Astrocyte of the cerebellum (primary cell): ENCODE measurements around the gene POLG.

Source experiments
- DNase-seq: peaks from one replicate; pipeline ENCODE4 v3.0.0-alpha.2; 2011; ENCODE audit warnings: low read depth
- H3K4me3 ChIP-seq: 2 replicates; pipeline ENCODE4 v1.5.1; 2011; ENCODE audit warnings: mild to moderate bottlenecking, low read depth, low read length, moderate library complexity
- in situ Hi-C: cut with HindIII; loops from 2 replicates; pipeline ENCODE4 v1.10.0; 2017; ENCODE audit warnings: low sequenced_read_pairs
- TF ChIP-seq, protein P1 (sequence below): IDR thresholded peaks from 2 replicates; pipeline ENCODE4 v1.5.1; 2012; ENCODE audit warnings: low read length, low read depth, moderate library complexity, mild to moderate bottlenecking; ENCODE audit errors: missing control alignments

The POLG gene

DNA sequence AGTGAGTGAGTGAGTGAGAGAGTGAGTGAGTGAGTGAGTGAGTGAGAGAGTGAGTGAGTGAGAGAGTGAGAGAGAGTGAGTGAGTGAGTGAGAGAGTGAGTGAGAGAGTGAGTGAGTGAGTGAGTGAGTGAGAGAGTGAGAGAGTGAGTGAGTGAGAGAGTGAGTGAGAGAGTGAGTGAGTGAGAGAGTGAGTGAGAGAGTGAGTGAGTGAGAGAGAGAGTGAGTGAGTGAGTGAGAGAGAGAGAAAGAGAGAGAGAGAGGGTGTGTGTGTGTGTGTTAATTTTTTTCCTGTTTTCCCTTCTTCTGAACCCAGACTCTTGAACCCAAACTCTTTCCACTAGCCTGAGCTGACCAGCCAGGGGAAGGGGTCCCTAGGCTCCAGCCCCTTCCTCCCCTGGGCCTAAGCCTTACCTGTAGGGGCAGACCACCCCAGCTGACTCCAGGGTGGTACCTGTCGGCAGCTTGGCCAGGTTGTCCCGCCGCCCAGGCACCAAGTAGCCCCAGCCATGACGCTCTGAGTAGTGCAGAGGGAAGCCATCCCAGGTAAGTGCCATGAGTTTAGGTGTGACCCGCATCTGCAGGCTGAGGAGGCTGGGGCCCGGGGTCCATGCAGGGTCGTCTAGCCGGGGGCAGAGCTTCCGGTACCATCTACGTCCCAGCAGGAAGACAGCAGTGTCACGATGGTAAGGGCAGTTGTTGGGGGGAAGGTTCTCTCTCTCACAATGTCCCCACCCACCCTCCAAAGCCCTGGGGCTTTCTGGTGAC lies 9.4 kb downstream of the POLG start:
- TF ChIP-seq, protein P1, sequence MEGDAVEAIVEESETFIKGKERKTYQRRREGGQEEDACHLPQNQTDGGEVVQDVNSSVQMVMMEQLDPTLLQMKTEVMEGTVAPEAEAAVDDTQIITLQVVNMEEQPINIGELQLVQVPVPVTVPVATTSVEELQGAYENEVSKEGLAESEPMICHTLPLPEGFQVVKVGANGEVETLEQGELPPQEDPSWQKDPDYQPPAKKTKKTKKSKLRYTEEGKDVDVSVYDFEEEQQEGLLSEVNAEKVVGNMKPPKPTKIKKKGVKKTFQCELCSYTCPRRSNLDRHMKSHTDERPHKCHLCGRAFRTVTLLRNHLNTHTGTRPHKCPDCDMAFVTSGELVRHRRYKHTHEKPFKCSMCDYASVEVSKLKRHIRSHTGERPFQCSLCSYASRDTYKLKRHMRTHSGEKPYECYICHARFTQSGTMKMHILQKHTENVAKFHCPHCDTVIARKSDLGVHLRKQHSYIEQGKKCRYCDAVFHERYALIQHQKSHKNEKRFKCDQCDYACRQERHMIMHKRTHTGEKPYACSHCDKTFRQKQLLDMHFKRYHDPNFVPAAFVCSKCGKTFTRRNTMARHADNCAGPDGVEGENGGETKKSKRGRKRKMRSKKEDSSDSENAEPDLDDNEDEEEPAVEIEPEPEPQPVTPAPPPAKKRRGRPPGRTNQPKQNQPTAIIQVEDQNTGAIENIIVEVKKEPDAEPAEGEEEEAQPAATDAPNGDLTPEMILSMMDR: no peak
- no peak overlapping the region for H3K4me3 ChIP-seq
- DNase-seq: no peak
- in situ Hi-C loops: no loop called here

DNA sequence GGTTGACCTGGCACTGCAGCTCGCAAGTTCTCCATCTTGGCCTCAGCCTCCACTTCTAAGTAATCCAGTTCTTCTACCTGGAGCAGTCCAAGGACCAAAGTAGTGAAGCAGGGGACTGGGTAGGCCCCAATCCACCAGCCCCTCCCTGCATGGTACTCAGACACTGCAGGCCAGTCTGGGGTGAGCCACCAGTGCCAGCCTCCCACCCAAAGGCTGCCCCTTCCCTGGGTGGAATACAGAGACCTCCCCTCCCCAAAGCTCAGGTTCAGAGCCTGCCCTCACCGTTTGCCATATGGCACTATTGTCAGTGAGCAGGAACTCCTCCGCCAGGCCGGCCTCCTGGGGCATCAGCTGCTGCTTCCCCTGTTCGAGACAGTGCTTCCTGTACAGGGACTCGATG lies 10.8 kb downstream of the POLG start:
- no peak for DNase-seq
- TF ChIP-seq, protein P1: no peak
- no peak overlapping the region for H3K4me3 ChIP-seq
- in situ Hi-C loops: no loop called here

DNA sequence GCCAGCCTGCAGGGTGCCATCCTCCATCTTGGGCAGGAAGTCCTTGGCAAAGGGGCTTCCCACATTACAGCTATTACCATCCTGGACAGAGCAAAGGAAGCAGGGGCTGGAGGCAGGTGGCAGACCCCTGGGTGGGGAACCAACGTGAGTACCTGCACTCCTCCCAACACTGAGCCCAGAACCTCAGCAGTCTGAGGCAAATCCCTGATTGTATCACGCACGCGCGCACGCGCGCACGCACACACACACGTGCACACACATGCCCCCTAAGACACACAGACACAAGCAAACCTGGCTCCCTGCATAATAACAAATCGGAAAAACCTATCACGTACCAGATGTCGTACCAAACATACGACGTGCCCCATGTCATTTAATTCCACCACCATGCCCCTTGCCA lies 11.8 kb downstream of the POLG start:
- no peak for DNase-seq
- H3K4me3 ChIP-seq: no peak overlapping the region
- TF ChIP-seq, protein P1: no peak
- in situ Hi-C loops: no loop called here

DNA sequence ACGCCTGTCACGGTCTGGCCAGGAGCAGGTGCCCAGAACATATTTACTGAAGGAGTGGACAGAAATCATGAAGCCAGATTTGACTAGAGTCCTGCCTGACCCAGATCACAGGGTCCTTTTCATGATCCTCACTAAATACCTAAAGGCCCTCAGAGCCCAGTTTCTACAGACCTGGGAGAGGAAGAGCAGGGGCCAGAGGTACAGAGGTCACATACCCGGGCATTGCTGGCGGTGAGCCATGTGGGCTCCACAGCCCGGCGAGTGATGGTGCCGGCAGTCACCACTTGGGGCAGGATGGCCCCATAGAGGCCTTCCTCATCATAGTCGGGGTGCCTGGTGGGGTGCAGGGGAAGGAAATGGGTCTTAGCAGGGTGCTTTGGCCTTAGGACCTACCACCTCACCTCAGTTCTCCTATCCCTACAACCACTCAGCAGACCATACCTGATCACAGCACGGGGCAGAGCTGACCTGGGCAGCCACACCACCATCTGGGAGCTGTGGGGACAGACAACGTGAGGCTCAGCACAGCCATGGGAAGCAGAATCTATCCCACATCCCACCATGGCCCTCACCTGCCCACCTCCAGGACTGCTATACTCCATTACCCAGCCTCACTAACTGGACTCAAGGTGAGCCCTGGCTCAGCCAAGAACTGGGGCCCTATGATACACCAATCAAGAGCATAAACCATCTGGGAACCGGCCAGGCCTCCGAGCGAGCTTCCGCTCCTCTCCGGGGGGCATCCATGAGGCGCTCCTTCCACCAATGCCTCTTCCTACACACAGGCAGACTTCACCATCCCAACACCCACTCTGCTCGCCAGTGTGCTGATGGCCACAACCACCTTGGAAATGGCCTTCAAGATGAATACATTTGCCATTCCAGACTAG lies 12.9 kb downstream of the POLG start:
- no peak overlapping the region for H3K4me3 ChIP-seq
- no peak for DNase-seq
- in situ Hi-C loops: no loop called here
- TF ChIP-seq, protein P1: no peak

DNA sequence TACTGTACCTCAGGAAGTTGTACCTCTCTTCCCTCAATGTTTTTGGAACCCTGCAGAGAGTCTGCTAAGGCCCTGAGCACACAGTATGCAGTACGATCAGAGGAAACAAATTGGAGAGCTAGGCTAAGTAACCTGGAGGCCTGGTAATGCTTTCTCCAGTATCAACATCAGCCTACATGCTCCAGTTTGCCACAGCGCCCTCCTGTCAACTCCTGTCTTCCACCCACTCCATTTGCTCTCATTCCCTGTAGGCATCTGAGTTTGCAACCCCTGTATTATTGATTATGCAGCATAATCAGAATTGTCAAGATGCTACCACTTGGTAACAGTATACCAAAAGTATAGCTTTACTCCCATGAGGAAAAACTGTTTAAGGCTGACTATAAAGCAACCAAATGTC lies 14.4 kb downstream of the POLG start:
- H3K4me3 ChIP-seq: no peak overlapping the region
- in situ Hi-C loops: no loop called here
- TF ChIP-seq, protein P1: no peak
- no peak for DNase-seq

DNA sequence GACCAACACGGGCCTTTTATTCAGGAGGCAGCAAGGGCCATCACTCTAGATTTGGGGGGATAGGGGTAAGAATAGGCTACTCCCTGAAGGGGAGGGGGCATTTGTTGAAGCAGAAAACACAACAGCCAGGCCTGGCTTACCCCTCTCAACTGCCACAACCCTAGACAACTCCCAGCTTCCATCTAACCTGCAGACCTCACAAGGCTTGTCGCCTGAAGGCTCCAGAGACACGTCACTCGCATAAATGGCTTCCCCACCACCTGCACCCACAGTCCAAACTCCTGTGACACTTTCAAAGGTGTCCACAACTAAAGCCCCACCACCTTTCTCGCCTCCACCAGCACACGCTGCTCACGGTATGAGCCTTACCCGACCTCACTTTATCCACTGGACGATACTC lies 14.9 kb downstream of the POLG start:
- in situ Hi-C loops: loop anchor here (5.0 kb wide), 1 partner anchor 42 kb away; no protein-coding TSS in a partner anchor
- no peak for DNase-seq
- TF ChIP-seq, protein P1: no peak
- no peak overlapping the region for H3K4me3 ChIP-seq
